ENCODE data around the gene TSC22D4.
A peak's percentile ranks its signal among the peaks of the same experiment; 100 is the strongest.

Gene TSC22D4

DNA sequence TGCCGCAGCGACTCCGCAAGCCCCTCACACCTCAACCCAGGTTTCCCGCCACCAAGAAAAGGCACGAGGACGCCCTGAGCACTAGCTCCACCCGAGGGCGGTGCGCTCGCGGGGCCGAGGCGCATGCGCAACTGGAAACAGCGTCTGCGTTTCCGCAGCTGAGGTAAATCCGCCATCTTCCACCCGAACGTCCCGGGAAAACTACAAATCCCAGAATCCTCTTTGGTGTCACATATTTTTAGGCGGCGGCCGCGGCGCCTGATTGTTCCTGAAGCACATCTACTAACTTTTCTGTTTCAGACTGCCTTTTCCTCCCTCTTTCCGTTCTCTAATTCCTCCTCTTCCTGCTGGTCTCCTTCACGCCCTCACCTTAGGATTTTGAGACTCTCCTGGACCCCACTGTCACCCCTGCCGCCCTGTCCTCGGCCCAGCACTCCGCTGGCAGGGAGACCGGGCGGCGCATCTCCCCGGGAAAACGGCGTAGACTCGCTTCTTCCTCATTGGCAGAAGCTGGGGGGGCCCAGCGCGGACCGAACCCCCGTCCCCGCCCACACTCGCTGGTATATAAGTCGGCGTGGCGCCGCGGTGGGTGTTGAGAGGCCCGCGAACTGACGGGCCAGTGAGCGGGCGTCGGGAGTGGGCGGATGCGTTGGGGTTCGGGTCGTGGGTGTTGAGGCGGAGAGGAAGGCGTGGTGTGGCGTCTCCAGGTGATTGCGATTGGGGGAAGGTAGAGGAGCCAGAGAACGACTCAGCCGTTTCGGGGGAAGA lies 50.6 kb downstream of the TSC22D4 start, which contains the start of gene ZCWPW1:
TSS of gene ZCWPW1 (minus strand) at position 505 of the 768 bp plus-strand sequence. CDS start 8,054 bp downstream, outside the sequence.
- peak; percentile 96 for DNase-seq (ENCODE audit: low read depth)

- no peak for DNase-seq (ENCODE audit: low read depth)
These were observed 51.2 kb downstream of the TSC22D4 start for GRCh38 chr7:100427762-100428198.

DNA sequence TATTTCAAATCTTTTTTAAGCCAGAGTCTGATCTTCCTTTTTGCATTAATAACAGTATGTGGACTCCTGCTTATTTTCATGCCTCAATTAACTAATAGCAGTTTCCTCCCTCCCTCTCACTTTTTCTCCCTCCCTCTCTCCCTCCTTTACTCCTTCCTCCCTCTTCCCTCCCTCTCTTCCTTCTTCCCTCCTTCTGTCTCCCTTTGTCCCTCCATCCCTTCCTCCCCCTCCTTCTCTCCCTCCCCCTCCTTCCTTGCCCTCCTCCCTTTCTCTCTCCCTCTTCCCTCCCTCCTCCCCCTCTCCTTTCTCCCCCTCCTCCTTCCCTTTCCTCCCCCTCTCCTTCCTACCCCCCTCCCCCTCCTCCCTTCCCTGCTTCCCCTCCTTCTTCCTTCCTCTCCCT lies 52.5 kb downstream of the TSC22D4 start:
- DNase-seq (ENCODE audit: low read depth) = no peak

GRCh38 chr7:100425347-100425746 lies 53.7 kb downstream of the TSC22D4 start:
- no peak for DNase-seq (ENCODE audit: low read depth)

GRCh38 chr7:100423315-100423714 lies 55.7 kb downstream of the TSC22D4 start:
- no peak for DNase-seq (ENCODE audit: low read depth)

DNA sequence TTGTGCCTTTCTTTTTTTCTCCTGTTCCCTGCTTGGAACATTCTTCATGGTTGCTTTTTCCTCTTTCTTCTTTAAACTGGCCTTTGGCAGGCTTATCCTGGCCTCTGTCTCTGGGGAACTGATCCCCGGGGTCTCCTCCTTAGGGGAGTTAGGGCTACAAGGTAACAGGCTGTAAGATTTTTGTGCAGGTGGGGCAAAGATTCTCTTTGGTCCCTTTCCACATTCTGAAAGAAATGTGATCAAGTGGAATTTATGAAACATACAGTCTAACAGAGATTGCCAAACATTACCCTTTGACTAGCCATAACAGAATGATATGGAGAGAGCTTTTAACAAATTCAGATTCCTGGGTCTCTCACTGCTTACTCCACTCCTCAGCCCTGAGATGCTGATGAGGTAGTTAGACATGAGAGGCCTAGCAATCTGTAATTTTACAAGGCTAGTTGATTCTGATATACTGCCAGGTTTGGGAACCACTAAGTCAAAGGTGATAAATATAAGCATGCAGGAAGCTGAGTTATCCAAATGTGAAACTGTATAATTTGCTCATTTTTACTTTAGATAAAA lies 59.3 kb downstream of the TSC22D4 start:
- DNase-seq (ENCODE audit: low read depth) = no peak

GRCh38 chr7:100418930-100419659 lies 59.9 kb downstream of the TSC22D4 start:
- DNase-seq (ENCODE audit: low read depth) = no peak

All from stimulated activated CD4-positive, alpha-beta T cell treated with anti-CD3 and anti-CD28 coated beads, Interleukin-2, amount 100 ng/mL, for 4 hours (primary cell).